Nephron (organoid): ENCODE data around the gene CAPN11.
A peak's percentile ranks its signal among the peaks of the same experiment; 100 is the strongest.

Source experiments
- H3K27ac Mint-ChIP-seq, 3 experiments: 2 replicates each; pipeline ENCODE4 v1.8.0; 2020; ENCODE audit warnings: mixed read lengths in 3 of 3, mild to moderate bottlenecking in 2 of 3, moderate library complexity in 1 of 3
- H3K27me3 Mint-ChIP-seq: 2 replicates; pipeline ENCODE4 v1.8.0; 2021; ENCODE audit warnings: low read depth, mild to moderate bottlenecking, moderate library complexity, mixed read lengths
- H3K36me3 Mint-ChIP-seq: 2 replicates; pipeline ENCODE4 v1.8.0; 2020; ENCODE audit warnings: low read depth, mixed read lengths
- H3K4me1 Mint-ChIP-seq: 2 replicates; pipeline ENCODE4 v1.8.0; 2020; ENCODE audit warnings: mixed read lengths
- H3K4me3 Mint-ChIP-seq, 3 experiments: 2 replicates each; pipeline ENCODE4 v1.8.0; 2020; ENCODE audit warnings: mild to moderate bottlenecking in 3 of 3, mixed read lengths in 3 of 3, moderate library complexity in 2 of 3
- H3K9me3 Mint-ChIP-seq: 2 replicates; pipeline ENCODE4 v1.8.0; 2020; ENCODE audit warnings: mixed read lengths
- TF ChIP-seq, protein P1 (sequence below), 3 experiments: fragments of 200-600 bp; sonication (generic); IDR thresholded peaks; one replicate each; pipeline ENCODE4 v1.5.0; 2021; ENCODE audit warnings: antibody characterized with exemption in 3 of 3; ENCODE audit not compliant: unreplicated experiment in 3 of 3

CAPN11 gene

DNA sequence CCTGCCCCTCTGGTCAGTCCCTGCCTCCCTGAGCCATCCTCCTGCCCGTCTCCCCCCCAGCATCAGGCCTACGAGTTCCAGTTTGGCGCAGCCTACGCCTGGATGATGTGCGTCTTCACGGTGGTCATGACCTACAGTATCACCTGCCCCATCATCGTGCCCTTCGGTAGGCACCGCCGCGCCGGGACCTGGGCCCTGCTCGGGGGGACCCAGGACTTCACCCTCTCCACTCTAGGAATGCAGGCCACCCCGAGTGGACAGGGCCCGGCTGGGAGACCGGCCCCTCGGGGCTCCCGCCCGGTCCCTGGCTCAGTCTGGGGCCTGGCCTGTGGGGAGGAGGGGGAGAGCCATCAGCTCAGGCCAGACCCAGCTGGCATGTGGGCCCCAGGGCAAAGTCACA lies 6.1 kb upstream of the CAPN11 start:
- Mint-ChIP-seq H3K9me3 (no peaks in the 10 kb centered on the region), H3K4me1 (peaks cover 9% of the 10 kb centered on the region), H3K27me3 (no peaks in the 10 kb centered on the region), H3K27ac (no peak overlapping the region), H3K4me3 (no peak overlapping the region), H3K36me3 (peaks cover 31% of the 10 kb centered on the region)
- TF ChIP-seq, protein P1, sequence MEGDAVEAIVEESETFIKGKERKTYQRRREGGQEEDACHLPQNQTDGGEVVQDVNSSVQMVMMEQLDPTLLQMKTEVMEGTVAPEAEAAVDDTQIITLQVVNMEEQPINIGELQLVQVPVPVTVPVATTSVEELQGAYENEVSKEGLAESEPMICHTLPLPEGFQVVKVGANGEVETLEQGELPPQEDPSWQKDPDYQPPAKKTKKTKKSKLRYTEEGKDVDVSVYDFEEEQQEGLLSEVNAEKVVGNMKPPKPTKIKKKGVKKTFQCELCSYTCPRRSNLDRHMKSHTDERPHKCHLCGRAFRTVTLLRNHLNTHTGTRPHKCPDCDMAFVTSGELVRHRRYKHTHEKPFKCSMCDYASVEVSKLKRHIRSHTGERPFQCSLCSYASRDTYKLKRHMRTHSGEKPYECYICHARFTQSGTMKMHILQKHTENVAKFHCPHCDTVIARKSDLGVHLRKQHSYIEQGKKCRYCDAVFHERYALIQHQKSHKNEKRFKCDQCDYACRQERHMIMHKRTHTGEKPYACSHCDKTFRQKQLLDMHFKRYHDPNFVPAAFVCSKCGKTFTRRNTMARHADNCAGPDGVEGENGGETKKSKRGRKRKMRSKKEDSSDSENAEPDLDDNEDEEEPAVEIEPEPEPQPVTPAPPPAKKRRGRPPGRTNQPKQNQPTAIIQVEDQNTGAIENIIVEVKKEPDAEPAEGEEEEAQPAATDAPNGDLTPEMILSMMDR (IDR thresholded peaks at IDR 0.05; ENCODE audit: unreplicated experiment in 3 of 3) = no peak

DNA sequence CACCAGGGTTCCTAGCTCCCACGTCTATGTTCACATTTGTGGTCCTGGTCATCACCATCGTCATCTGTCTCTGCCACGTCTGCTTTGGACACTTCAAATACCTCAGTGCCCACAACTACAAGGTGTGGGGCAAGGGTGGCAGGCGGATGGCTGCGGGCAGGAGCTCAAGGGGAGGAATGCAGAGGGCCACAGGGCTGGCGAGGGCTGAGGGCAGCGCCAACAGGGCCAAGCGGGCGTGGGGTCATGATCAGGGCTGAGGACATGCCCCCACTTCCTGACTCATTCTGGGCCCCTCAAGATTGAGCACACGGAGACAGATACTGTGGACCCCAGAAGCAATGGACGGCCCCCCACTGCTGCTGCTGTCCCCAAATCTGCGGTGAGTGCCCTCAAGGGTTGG lies 4.6 kb upstream of the CAPN11 start:
- Mint-ChIP-seq H3K9me3 (no peaks in the 10 kb centered on the region), H3K27ac (no peak overlapping the region), H3K4me1 (peaks cover 9% of the 10 kb centered on the region), H3K36me3 (peaks cover 17% of the 10 kb centered on the region), H3K4me3 (no peak overlapping the region), H3K27me3 (no peaks in the 10 kb centered on the region)
- TF ChIP-seq, protein P1 (IDR thresholded peaks at IDR 0.05; ENCODE audit: unreplicated experiment in 3 of 3) = no peak

DNA sequence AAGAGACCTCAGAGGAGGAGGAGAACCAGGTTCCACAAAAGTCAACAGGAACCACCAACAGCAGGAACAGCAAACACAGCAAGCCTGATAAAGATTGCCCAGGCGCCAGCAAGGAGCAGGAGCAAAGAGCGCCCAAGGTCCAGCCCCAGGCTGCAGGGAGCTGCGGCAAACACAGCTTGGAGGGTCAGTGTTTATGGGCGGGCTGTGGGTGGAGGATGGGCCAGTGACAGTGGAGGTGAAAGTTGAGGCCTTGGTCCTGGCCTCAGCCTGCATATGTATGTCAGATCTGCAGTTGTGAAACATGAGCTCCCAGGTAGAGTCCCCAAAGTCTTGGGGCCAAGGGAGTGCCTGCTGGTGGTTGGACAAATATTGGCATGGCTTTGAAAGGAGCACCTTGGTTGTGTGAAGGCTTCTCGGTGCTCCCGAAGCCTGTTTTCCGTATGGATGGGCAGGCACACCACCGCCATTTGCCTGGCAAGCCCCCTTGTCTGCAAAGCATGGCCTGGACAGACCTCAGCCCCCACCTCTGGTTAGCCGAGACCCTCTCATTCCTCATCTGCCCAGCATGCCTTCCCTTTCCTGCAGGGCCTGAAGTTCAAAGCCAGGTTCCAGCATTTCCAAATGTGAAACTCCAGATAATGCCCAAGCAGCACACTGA lies 2.0 kb upstream of the CAPN11 start:
- no peaks in the 10 kb centered on the region for H3K27me3 Mint-ChIP-seq
- H3K9me3 Mint-ChIP-seq = no peaks in the 10 kb centered on the region
- H3K27ac Mint-ChIP-seq = peak overlapping the region; percentile 12 to 76 (median 59)
- H3K36me3 Mint-ChIP-seq = peaks cover 5% of the 10 kb centered on the region
- TF ChIP-seq, protein P1 (IDR thresholded peaks at IDR 0.05; ENCODE audit: unreplicated experiment in 3 of 3) = no peak
- peaks cover 9% of the 10 kb centered on the region for H3K4me1 Mint-ChIP-seq
- H3K4me3 Mint-ChIP-seq = no peak overlapping the region

DNA sequence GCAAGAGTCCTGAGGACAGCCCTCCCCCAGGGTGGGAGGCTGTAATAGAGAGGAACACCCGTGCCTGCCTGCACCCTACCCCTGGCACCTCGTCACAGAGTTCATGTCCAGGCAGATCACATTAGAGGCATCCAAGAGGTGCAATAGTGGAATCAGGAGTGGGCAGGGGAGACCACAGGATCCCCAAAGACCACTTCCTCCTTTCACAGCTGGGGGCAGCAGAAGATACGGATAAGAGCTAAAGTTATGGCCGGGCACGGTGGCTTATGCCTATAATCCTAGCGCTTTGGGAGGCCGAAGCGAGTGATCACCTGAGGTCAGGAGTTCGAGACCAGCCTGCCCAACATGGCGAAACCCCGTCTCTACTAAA lies 1.5 kb upstream of the CAPN11 start:
- Mint-ChIP-seq H3K4me3 (no peak overlapping the region), H3K27ac (no peak overlapping the region), H3K36me3 (peaks cover 5% of the 10 kb centered on the region), H3K27me3 (no peaks in the 10 kb centered on the region), H3K9me3 (no peaks in the 10 kb centered on the region), H3K4me1 (peaks cover 9% of the 10 kb centered on the region)
- TF ChIP-seq, protein P1 (IDR thresholded peaks at IDR 0.05; ENCODE audit: unreplicated experiment in 3 of 3) = no peak

DNA sequence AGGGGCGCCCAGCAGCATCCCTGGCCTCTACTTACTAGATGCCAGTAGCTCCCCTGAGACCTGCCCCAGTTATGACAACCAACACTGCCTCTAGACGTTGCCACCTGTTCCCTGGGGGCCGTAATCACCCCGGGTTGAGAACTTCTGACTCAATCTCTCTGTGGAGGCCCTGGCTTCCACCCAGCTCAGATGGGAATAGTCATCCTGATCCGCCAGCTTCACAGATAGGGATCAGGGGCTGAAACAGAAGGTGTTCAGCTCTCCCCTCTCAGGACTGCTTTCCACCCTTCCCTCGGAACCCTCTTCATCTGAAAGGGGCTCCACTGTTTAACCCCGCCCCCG lies 3.3 kb downstream of the CAPN11 start:
- no peaks in the 10 kb centered on the region for H3K36me3 Mint-ChIP-seq
- no peak overlapping the region for H3K4me3 Mint-ChIP-seq
- H3K9me3 Mint-ChIP-seq = no peaks in the 10 kb centered on the region
- TF ChIP-seq, protein P1 (IDR thresholded peaks at IDR 0.05; ENCODE audit: unreplicated experiment in 3 of 3) = no peak
- peaks cover 2% of the 10 kb centered on the region for H3K4me1 Mint-ChIP-seq
- H3K27ac Mint-ChIP-seq = no peak overlapping the region
- peaks cover 9% of the 10 kb centered on the region for H3K27me3 Mint-ChIP-seq

DNA sequence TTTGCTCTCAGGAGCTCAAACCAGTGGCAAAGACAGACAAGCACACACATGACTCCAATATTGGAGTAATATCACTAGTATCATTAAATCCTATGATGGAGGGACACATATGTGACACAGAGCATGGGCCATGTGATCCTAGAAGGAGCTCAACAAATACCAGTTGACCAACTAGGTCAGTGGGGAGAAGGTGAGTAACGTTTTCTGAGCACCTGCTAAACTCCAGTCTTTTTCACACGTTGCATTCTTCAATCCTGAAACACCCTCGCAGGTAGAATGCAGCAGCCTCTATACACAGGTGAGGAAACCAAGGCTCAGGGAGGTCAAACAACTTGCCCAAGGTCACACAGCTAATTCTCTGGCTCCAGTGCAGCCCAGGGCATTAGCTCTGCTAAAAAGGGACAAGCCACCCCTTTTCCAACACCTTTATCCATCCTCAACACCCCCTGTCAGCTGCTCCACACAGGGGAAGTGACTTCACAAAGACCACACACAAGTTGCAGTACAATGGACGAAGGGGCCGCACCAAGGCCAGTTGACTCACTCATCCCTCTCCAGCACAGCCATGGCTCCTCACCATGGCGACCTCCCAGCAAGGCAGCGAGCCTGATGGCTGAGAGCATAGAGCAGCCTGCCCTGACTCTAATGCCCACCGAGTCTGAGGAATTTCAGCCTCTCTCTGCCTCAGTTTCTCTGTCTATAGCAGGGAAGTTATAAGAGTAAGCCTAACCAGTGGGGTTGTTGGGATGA lies 4.4 kb downstream of the CAPN11 start:
- H3K4me3 Mint-ChIP-seq = no peak overlapping the region
- H3K36me3 Mint-ChIP-seq = no peaks in the 10 kb centered on the region
- H3K4me1 Mint-ChIP-seq = no peaks in the 10 kb centered on the region
- H3K27me3 Mint-ChIP-seq = peaks cover 9% of the 10 kb centered on the region
- TF ChIP-seq, protein P1 (IDR thresholded peaks at IDR 0.05; ENCODE audit: unreplicated experiment in 3 of 3) = no peak
- H3K27ac Mint-ChIP-seq = no peak overlapping the region
- H3K9me3 Mint-ChIP-seq = no peaks in the 10 kb centered on the region
